ENCODE data around the gene PPFIBP2. TPM values are rescaled to one million over a fixed set of nuclear protein-coding genes. Genes with fewer than 3 reads are reported as not detected.

PPFIBP2 gene
- total RNA-seq, 1 donor from 2014 or later = 10.1 TPM

GRCh38 chr11:7552666-7553065 lies 38.9 kb downstream of the PPFIBP2 start:
- H3K4me3 Mint-ChIP-seq = no peak overlapping the region
- no peaks in the 10 kb centered on the region for H3K9me3 Mint-ChIP-seq
- H3K4me1 Mint-ChIP-seq = no peaks in the 10 kb centered on the region
- TF ChIP-seq CTCF (conservative IDR thresholded peaks at IDR 0.05) = no peak
- H3K36me3 Mint-ChIP-seq (ENCODE audit: low read depth) = no peaks in the 10 kb centered on the region
- DNase-seq (ENCODE audit: low read depth, low spot score) = no peak
- no peaks in the 10 kb centered on the region for H3K27me3 Mint-ChIP-seq (ENCODE audit: low read depth)
- H3K27ac Mint-ChIP-seq (ENCODE audit: unreplicated experiment) = no peak overlapping the region

GRCh38 chr11:7555052-7555699 lies 41.4 kb downstream of the PPFIBP2 start:
- no peaks in the 10 kb centered on the region for H3K27me3 Mint-ChIP-seq (ENCODE audit: low read depth)
- H3K9me3 Mint-ChIP-seq = no peaks in the 10 kb centered on the region
- no peaks in the 10 kb centered on the region for H3K4me1 Mint-ChIP-seq
- no peaks in the 10 kb centered on the region for H3K36me3 Mint-ChIP-seq (ENCODE audit: low read depth)
- no peak overlapping the region for H3K4me3 Mint-ChIP-seq
- no peak for DNase-seq (ENCODE audit: low read depth, low spot score)
- H3K27ac Mint-ChIP-seq (ENCODE audit: unreplicated experiment) = no peak overlapping the region
- TF ChIP-seq CTCF (conservative IDR thresholded peaks at IDR 0.05) = no peak

GRCh38 chr11:7558046-7558445 lies 44.2 kb downstream of the PPFIBP2 start:
- Mint-ChIP-seq H3K27me3 (ENCODE audit: low read depth) (no peaks in the 10 kb centered on the region), H3K4me1 (peaks cover 1% of the 10 kb centered on the region), H3K9me3 (no peaks in the 10 kb centered on the region), H3K36me3 (ENCODE audit: low read depth) (no peaks in the 10 kb centered on the region), H3K4me3 (no peak overlapping the region), H3K27ac (ENCODE audit: unreplicated experiment) (no peak overlapping the region)
- no peak for DNase-seq (ENCODE audit: low read depth, low spot score)
- no peak for TF ChIP-seq CTCF (conservative IDR thresholded peaks at IDR 0.05)

GRCh38 chr11:7559398-7560283 lies 45.8 kb downstream of the PPFIBP2 start:
- Mint-ChIP-seq H3K36me3 (ENCODE audit: low read depth) (no peaks in the 10 kb centered on the region), H3K4me3 (no peak overlapping the region), H3K4me1 (peaks cover 5% of the 10 kb centered on the region), H3K9me3 (no peaks in the 10 kb centered on the region), H3K27ac (ENCODE audit: unreplicated experiment) (no peak overlapping the region), H3K27me3 (ENCODE audit: low read depth) (no peaks in the 10 kb centered on the region)
- no peak for TF ChIP-seq CTCF (conservative IDR thresholded peaks at IDR 0.05)
- no peak for DNase-seq (ENCODE audit: low read depth, low spot score)

GRCh38 chr11:7561562-7561961 lies 47.8 kb downstream of the PPFIBP2 start:
- no peak overlapping the region for H3K4me3 Mint-ChIP-seq
- no peak for TF ChIP-seq CTCF (conservative IDR thresholded peaks at IDR 0.05)
- H3K9me3 Mint-ChIP-seq = no peaks in the 10 kb centered on the region
- H3K4me1 Mint-ChIP-seq = peaks cover 5% of the 10 kb centered on the region
- no peak overlapping the region for H3K27ac Mint-ChIP-seq (ENCODE audit: unreplicated experiment)
- no peak for DNase-seq (ENCODE audit: low read depth, low spot score)
- no peaks in the 10 kb centered on the region for H3K27me3 Mint-ChIP-seq (ENCODE audit: low read depth)
- no peaks in the 10 kb centered on the region for H3K36me3 Mint-ChIP-seq (ENCODE audit: low read depth)
